ENCODE data around the gene NUDCD3. TPM values are rescaled to one million over a fixed set of nuclear protein-coding genes. Genes with fewer than 3 reads are reported as not detected.

The NUDCD3 gene
- total RNA-seq, 1 experiment from 2014 or later = 71.9 TPM

DNA sequence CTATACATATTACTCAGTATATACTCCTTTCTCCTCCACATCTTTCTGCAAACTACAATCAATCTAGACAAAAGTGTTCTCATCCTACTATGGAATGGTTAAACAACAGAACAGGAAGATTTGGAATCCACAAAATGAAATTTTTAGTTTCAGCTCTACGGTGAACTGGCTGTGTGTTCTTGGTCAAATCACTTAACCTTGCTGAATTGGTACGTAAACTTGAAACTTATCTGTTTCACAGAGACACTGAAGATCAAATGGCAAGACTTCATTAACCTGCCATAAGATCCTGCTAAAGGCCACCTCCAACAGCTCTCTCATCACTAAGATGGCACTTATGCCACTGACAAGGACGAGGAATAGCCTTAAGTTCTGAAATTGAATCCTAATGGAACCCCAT lies 1.5 kb downstream of the NUDCD3 start:
- no peak overlapping the region for H2BK120ac ChIP-seq (ENCODE audit: low read depth, low read length, poor library complexity, severe bottlenecking)
- H2AFZ ChIP-seq (ENCODE audit: low read length) = no peak overlapping the region
- Mint-ChIP-seq H3K4me3 (peak overlapping the region; percentile 78 to 86; a peak in 4 of 5 replicates), H3K36me3 (ENCODE audit: insufficient read depth in 1 of 3, low read depth in 3 of 3) (peaks cover 12 to 20% (median 19%) of the 10 kb centered on the region in 3 experiments), H3K27me3 (ENCODE audit: low read depth) (no peaks in the 10 kb centered on the region), H3K27ac (no peak overlapping the region), H3K4me1 (peaks cover 18 to 23% of the 10 kb centered on the region in 2 experiments), H3K9me3 (no peaks in the 10 kb centered on the region)
- no peak for DNase-seq
- H3K79me2 ChIP-seq (ENCODE audit: insufficient read depth, low read length) = peaks cover 17% of the 10 kb centered on the region; the same call in 1 of the 2 replicates
- no peak overlapping the region for H3T11ph ChIP-seq (ENCODE audit: low read length)
- no peaks in the 10 kb centered on the region for H3K27me3 ChIP-seq (ENCODE audit: insufficient read depth, low read length)
- no peak overlapping the region for H4K5ac ChIP-seq (ENCODE audit: insufficient read length, low read depth, low read length)
- no peak overlapping the region for H3K56ac ChIP-seq (ENCODE audit: insufficient read length, low read depth, low read length)
- no peak overlapping the region for H2BK15ac ChIP-seq (ENCODE audit: low read depth, low read length)
- H3K9me3 ChIP-seq (ENCODE audit: control insufficient read depth, low read depth, low read length) = no peaks in the 10 kb centered on the region
- H4K8ac ChIP-seq (replicated peaks; ENCODE audit: insufficient read length, low read depth, low read length) = no peak overlapping the region
- no peak overlapping the region for H2AK5ac ChIP-seq (ENCODE audit: insufficient read length, low read length)
- no peak overlapping the region for H3K18ac ChIP-seq (ENCODE audit: insufficient read length, low read depth, low read length)
- H2BK12ac ChIP-seq (ENCODE audit: insufficient read length, low read depth, low read length) = no peak overlapping the region
- no CpG with 5 or more reads among the region's 3 CpGs for WGBS (ENCODE audit: extremely low coverage, insufficient read length, low lambda C conversion rate)
- H4K20me1 ChIP-seq (ENCODE audit: control insufficient read depth, insufficient read depth, insufficient read length) = no peaks in the 10 kb centered on the region
- TF ChIP-seq, protein P1, sequence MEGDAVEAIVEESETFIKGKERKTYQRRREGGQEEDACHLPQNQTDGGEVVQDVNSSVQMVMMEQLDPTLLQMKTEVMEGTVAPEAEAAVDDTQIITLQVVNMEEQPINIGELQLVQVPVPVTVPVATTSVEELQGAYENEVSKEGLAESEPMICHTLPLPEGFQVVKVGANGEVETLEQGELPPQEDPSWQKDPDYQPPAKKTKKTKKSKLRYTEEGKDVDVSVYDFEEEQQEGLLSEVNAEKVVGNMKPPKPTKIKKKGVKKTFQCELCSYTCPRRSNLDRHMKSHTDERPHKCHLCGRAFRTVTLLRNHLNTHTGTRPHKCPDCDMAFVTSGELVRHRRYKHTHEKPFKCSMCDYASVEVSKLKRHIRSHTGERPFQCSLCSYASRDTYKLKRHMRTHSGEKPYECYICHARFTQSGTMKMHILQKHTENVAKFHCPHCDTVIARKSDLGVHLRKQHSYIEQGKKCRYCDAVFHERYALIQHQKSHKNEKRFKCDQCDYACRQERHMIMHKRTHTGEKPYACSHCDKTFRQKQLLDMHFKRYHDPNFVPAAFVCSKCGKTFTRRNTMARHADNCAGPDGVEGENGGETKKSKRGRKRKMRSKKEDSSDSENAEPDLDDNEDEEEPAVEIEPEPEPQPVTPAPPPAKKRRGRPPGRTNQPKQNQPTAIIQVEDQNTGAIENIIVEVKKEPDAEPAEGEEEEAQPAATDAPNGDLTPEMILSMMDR (conservative IDR thresholded peaks at IDR 0.05) = no peak
- no peak overlapping the region for H4K91ac ChIP-seq (ENCODE audit: insufficient read length, low read depth, low read length)
- peaks cover 7% of the 10 kb centered on the region for H3K79me1 ChIP-seq (ENCODE audit: insufficient read depth, low read depth, low read length, poor library complexity, severe bottlenecking)
- H3K4me1 ChIP-seq (ENCODE audit: insufficient read depth, low read length) = peaks cover 5% of the 10 kb centered on the region; the same call in 1 of the 2 replicates
- no peak overlapping the region for H2BK5ac ChIP-seq (ENCODE audit: insufficient read length, low read length)
- no peak overlapping the region for H3K27ac ChIP-seq (ENCODE audit: insufficient read length, low read depth, low read length)
- H3K14ac ChIP-seq (ENCODE audit: insufficient read depth, low read length) = no peak overlapping the region
- peak overlapping the region; percentile 67 for H3K4me2 ChIP-seq (ENCODE audit: insufficient read depth, insufficient read length, low read length)
- peak overlapping the region; percentile 39 for H3K9ac ChIP-seq (ENCODE audit: extremely low read depth, insufficient read length, low read length)
- no peak overlapping the region for H2BK20ac ChIP-seq (ENCODE audit: low read depth, low read length, poor library complexity, severe bottlenecking)
- H3K23ac ChIP-seq (ENCODE audit: insufficient read length, low read depth, low read length) = no peak overlapping the region
- H3K4ac ChIP-seq (ENCODE audit: low read depth, low read length) = no peak overlapping the region
- H3K23me2 ChIP-seq (ENCODE audit: insufficient read length, low read depth, low read length, poor library complexity, severe bottlenecking) = no peaks in the 10 kb centered on the region

Data from H9 (cell line).